Muscle of arm (tissue), 14 donors: Measurements from ENCODE around the gene IRF1. TPM values are rescaled to one million over a fixed set of nuclear protein-coding genes. Genes with fewer than 3 reads are reported as not detected.
A peak's percentile ranks its signal among the peaks of the same experiment; 100 is the strongest.
"Not testable (repeated sequence)": the region's sequence is repeated elsewhere in the genome, so short reads cannot be mapped to it uniquely, and the experiment has no call there.

Experiments
- DNase-seq: peaks from one replicate; pipeline ENCODE4 v3.0.0-alpha.2; 2013
- long read RNA-seq, 11 donors: transcript quantifications; one replicate each; lab custom pipeline, GENCODE V29; 2026
- polyA plus RNA-seq, 12 donors: library from polyadenylated mRNA; unstranded; fragments of 120-200 nt; gene quantifications; one replicate each; pipeline ENCODE4 v1.2.1, GENCODE V29; 2013; ENCODE audit not compliant: insufficient read length in 12 of 12

IRF1 gene
- 10 to 100 TPM in 2 of 12 donors, 1 to 10 TPM in 9, not detected in 1; 5.6 to 22.8 (median 8.9) TPM for polyA plus RNA-seq
- long read RNA-seq, donor 1, full-length matches to known transcripts = 8 of 8 reads
- long read RNA-seq, donor 1, partial matches to known transcripts = 0 of 8 reads
- long read RNA-seq, donor 1, other reads (novel, unspliced or antisense) = 0 of 8 reads
- long read RNA-seq, donor 2, transcript IRF1-201 (10 exons, 3,579 nt) = major isoform, 6 of 6 reads
- long read RNA-seq, donor 2, partial matches to known transcripts = 0 of 6 reads
- long read RNA-seq, donor 2, other reads (novel, unspliced or antisense) = 0 of 6 reads
- long read RNA-seq, donor 3, partial matches to known transcripts = 0 of 1 reads
- long read RNA-seq, donor 3, other reads (novel, unspliced or antisense) = 0 of 1 reads
- long read RNA-seq, donor 4 = 0 reads
- long read RNA-seq, donor 5 = 0 reads
- long read RNA-seq, donor 6 = 0 reads
- long read RNA-seq, donor 7, partial matches to known transcripts = 0 of 1 reads
- long read RNA-seq, donor 7, other reads (novel, unspliced or antisense) = 0 of 1 reads
- long read RNA-seq, donor 8, partial matches to known transcripts = 0 of 1 reads
- long read RNA-seq, donor 8, other reads (novel, unspliced or antisense) = 0 of 1 reads
- long read RNA-seq, donor 9, partial matches to known transcripts = 0 of 3 reads
- long read RNA-seq, donor 9, other reads (novel, unspliced or antisense) = 0 of 3 reads
- long read RNA-seq, donor 10, partial matches to known transcripts = 0 of 1 reads
- long read RNA-seq, donor 10, other reads (novel, unspliced or antisense) = 0 of 1 reads
- long read RNA-seq, donor 11, partial matches to known transcripts = 0 of 3 reads
- long read RNA-seq, donor 11, other reads (novel, unspliced or antisense) = 0 of 3 reads

GRCh38 chr5:132490484-132491367 lies at the start of gene IRF1:
Gene IRF1 (minus strand): TSS chr5:132490773. CDS start chr5:132489478, 1,295 bp downstream.
- peak; percentile 95 for DNase-seq

- no peak for DNase-seq
Observed at GRCh38 chr5:132540149-132540548, 49.6 kb upstream of the IRF1 start.

GRCh38 chr5:132539716-132540115 lies 49.1 kb upstream of the IRF1 start:
- DNase-seq = no peak

GRCh38 chr5:132530946-132531345 lies 40.4 kb upstream of the IRF1 start:
- no peak for DNase-seq

GRCh38 chr5:132528866-132529634 lies 38.5 kb upstream of the IRF1 start:
- no peak for DNase-seq

GRCh38 chr5:132528021-132528420 lies 37.4 kb upstream of the IRF1 start:
- DNase-seq = no peak

GRCh38 chr5:132526974-132527564 lies 36.5 kb upstream of the IRF1 start:
- DNase-seq = no peak

- peak; percentile 49 for DNase-seq
Observed at GRCh38 chr5:132526290-132526973, 35.9 kb upstream of the IRF1 start.

- DNase-seq = no peak
Observed at GRCh38 chr5:132525299-132525724, 34.7 kb upstream of the IRF1 start.

GRCh38 chr5:132524877-132525276 lies 34.3 kb upstream of the IRF1 start:
- not testable (repeated sequence) for DNase-seq

- DNase-seq = not testable (repeated sequence)
Observed at GRCh38 chr5:132522067-132522466, 31.5 kb upstream of the IRF1 start.

GRCh38 chr5:132513618-132514336 lies 23.2 kb upstream of the IRF1 start:
- DNase-seq = not testable (repeated sequence)

GRCh38 chr5:132510076-132510475 lies 19.5 kb upstream of the IRF1 start:
- DNase-seq = no peak

GRCh38 chr5:132506094-132506692 lies 15.6 kb upstream of the IRF1 start:
- DNase-seq = no peak

GRCh38 chr5:132505641-132506040 lies 15.1 kb upstream of the IRF1 start:
- DNase-seq = no peak

- no peak for DNase-seq
Observed at GRCh38 chr5:132504746-132505145, 14.2 kb upstream of the IRF1 start.

GRCh38 chr5:132503244-132503643 lies 12.7 kb upstream of the IRF1 start:
- DNase-seq = no peak
